Skeletal muscle satellite cell (primary cell): ENCODE results near the gene MEI4.

Experiments used
- H3K27me3 ChIP-seq: 2 replicates; pipeline ENCODE4 v1.7.0; 2013; ENCODE audit warnings: low read length; ENCODE audit not compliant: control insufficient read depth, insufficient read depth
- H3K36me3 ChIP-seq: 2 replicates; pipeline ENCODE4 v1.7.0; 2013; ENCODE audit warnings: mild to moderate bottlenecking, control low read depth, low read length; ENCODE audit not compliant: insufficient read depth
- H3K4me1 ChIP-seq: 2 replicates; pipeline ENCODE4 v1.7.0; 2013; ENCODE audit warnings: low read length; ENCODE audit not compliant: control insufficient read depth, insufficient read depth
- H3K4me2 ChIP-seq: 2 replicates; pipeline ENCODE4 v1.7.0; 2013; ENCODE audit warnings: mild to moderate bottlenecking, low read length
- H3K4me3 ChIP-seq: 2 replicates; pipeline ENCODE4 v1.7.0; 2013; ENCODE audit warnings: low read length
- H3K9ac ChIP-seq: 2 replicates; pipeline ENCODE4 v1.7.0; 2013; ENCODE audit warnings: mild to moderate bottlenecking, low read depth, low read length, moderate library complexity
- H3K9me3 ChIP-seq: replicated peaks from 2 replicates; pipeline ENCODE4 v1.7.0; 2013; ENCODE audit warnings: mild to moderate bottlenecking, control low read depth, low read length

The MEI4 gene

GRCh38 chr6:77879527-77879926 is 226.7 kb downstream of the MEI4 start:
- Histone ChIP-seq H3K9me3 (no peaks in the 10 kb centered on the region), H3K4me3 (no peak overlapping the region), H3K9ac (no peak overlapping the region), H3K4me1 (no peaks in the 10 kb centered on the region), H3K27me3 (no peaks in the 10 kb centered on the region), H3K36me3 (no peaks in the 10 kb centered on the region), H3K4me2 (no peak overlapping the region)

GRCh38 chr6:77880501-77880900 is 227.7 kb downstream of the MEI4 start:
- no peak overlapping the region for H3K9ac ChIP-seq
- no peaks in the 10 kb centered on the region for H3K27me3 ChIP-seq
- no peaks in the 10 kb centered on the region for H3K4me1 ChIP-seq
- no peaks in the 10 kb centered on the region for H3K9me3 ChIP-seq
- H3K4me2 ChIP-seq, result no peak overlapping the region
- H3K4me3 ChIP-seq, result no peak overlapping the region
- no peaks in the 10 kb centered on the region for H3K36me3 ChIP-seq

GRCh38 chr6:77883851-77884250 is 231.0 kb downstream of the MEI4 start:
- Histone ChIP-seq H3K27me3 (no peaks in the 10 kb centered on the region), H3K36me3 (no peaks in the 10 kb centered on the region), H3K9me3 (no peaks in the 10 kb centered on the region), H3K4me1 (no peaks in the 10 kb centered on the region), H3K4me2 (no peak overlapping the region), H3K9ac (no peak overlapping the region), H3K4me3 (no peak overlapping the region)

GRCh38 chr6:77893391-77893790 is 240.6 kb downstream of the MEI4 start:
- H3K4me3 ChIP-seq, result no peak overlapping the region
- H3K9ac ChIP-seq, result no peak overlapping the region
- no peaks in the 10 kb centered on the region for H3K4me1 ChIP-seq
- no peaks in the 10 kb centered on the region for H3K27me3 ChIP-seq
- H3K36me3 ChIP-seq, result no peaks in the 10 kb centered on the region
- peaks cover 7% of the 10 kb centered on the region for H3K9me3 ChIP-seq
- no peak overlapping the region for H3K4me2 ChIP-seq

- Histone ChIP-seq H3K4me1 (no peaks in the 10 kb centered on the region), H3K36me3 (no peaks in the 10 kb centered on the region), H3K4me2 (no peak overlapping the region), H3K9ac (no peak overlapping the region), H3K27me3 (no peaks in the 10 kb centered on the region), H3K4me3 (no peak overlapping the region), H3K9me3 (peaks cover 4% of the 10 kb centered on the region)
These were observed 253.2 kb downstream of the MEI4 start for GRCh38 chr6:77906070-77906469.

GRCh38 chr6:77910826-77911225 is 258.0 kb downstream of the MEI4 start:
- no peak overlapping the region for H3K4me2 ChIP-seq
- H3K27me3 ChIP-seq, result no peaks in the 10 kb centered on the region
- no peak overlapping the region for H3K9ac ChIP-seq
- H3K36me3 ChIP-seq, result no peaks in the 10 kb centered on the region
- no peak overlapping the region for H3K4me3 ChIP-seq
- peaks cover 9% of the 10 kb centered on the region for H3K9me3 ChIP-seq
- H3K4me1 ChIP-seq, result no peaks in the 10 kb centered on the region

- Histone ChIP-seq H3K9ac (no peak overlapping the region), H3K4me1 (no peaks in the 10 kb centered on the region), H3K36me3 (no peaks in the 10 kb centered on the region), H3K27me3 (no peaks in the 10 kb centered on the region), H3K4me3 (no peak overlapping the region), H3K9me3 (no peaks in the 10 kb centered on the region), H3K4me2 (no peak overlapping the region)
These were observed 273.4 kb downstream of the MEI4 start for GRCh38 chr6:77926198-77926751.

GRCh38 chr6:77930382-77930781 is 277.5 kb downstream of the MEI4 start:
- Histone ChIP-seq H3K9ac (no peak overlapping the region), H3K4me1 (no peaks in the 10 kb centered on the region), H3K4me3 (no peak overlapping the region), H3K9me3 (no peaks in the 10 kb centered on the region), H3K36me3 (no peaks in the 10 kb centered on the region), H3K27me3 (no peaks in the 10 kb centered on the region), H3K4me2 (no peak overlapping the region)

- H3K4me1 ChIP-seq, result no peaks in the 10 kb centered on the region
- H3K27me3 ChIP-seq, result no peaks in the 10 kb centered on the region
- no peak overlapping the region for H3K9ac ChIP-seq
- no peak overlapping the region for H3K4me2 ChIP-seq
- H3K4me3 ChIP-seq, result no peak overlapping the region
- no peaks in the 10 kb centered on the region for H3K36me3 ChIP-seq
- H3K9me3 ChIP-seq, result no peaks in the 10 kb centered on the region
These were observed 278.1 kb downstream of the MEI4 start for GRCh38 chr6:77930952-77931351.

GRCh38 chr6:77962070-77962469 is 309.2 kb downstream of the MEI4 start:
- H3K4me1 ChIP-seq, result no peaks in the 10 kb centered on the region
- H3K27me3 ChIP-seq, result no peaks in the 10 kb centered on the region
- no peak overlapping the region for H3K4me2 ChIP-seq
- H3K36me3 ChIP-seq, result no peaks in the 10 kb centered on the region
- no peak overlapping the region for H3K4me3 ChIP-seq
- no peaks in the 10 kb centered on the region for H3K9me3 ChIP-seq
- H3K9ac ChIP-seq, result no peak overlapping the region

- Histone ChIP-seq H3K36me3 (no peaks in the 10 kb centered on the region), H3K4me3 (no peak overlapping the region), H3K4me1 (no peaks in the 10 kb centered on the region), H3K9me3 (no peaks in the 10 kb centered on the region), H3K9ac (no peak overlapping the region), H3K4me2 (no peak overlapping the region), H3K27me3 (no peaks in the 10 kb centered on the region)
These were observed 312.6 kb downstream of the MEI4 start for GRCh38 chr6:77965449-77965848.

GRCh38 chr6:77972334-77972733 is 319.5 kb downstream of the MEI4 start:
- Histone ChIP-seq H3K36me3 (no peaks in the 10 kb centered on the region), H3K9ac (no peak overlapping the region), H3K4me3 (no peak overlapping the region), H3K27me3 (no peaks in the 10 kb centered on the region), H3K4me1 (no peaks in the 10 kb centered on the region), H3K9me3 (no peaks in the 10 kb centered on the region), H3K4me2 (no peak overlapping the region)
